HEK293 (cell line): Measurements from ENCODE around the gene SNTG2.

ENCODE experiments used
- CTCF ChIA-PET: fragments of 350-600 bp; formaldehyde crosslinking; extraction: SDS; loops from one replicate; lab custom pipeline; 2021; ENCODE audit warnings: antibody characterized with exemption; lab: Yijun Ruan, JAX
- POLR2A ChIA-PET: fragments of 300-600 bp; formaldehyde crosslinking; extraction: SDS; loops from one replicate; lab custom pipeline; 2020; ENCODE audit warnings: antibody characterized with exemption, inconsistent platforms; lab: Yijun Ruan, JAX
- H3K27ac ChIP-seq: fragments of 200-500 bp; sonication (Bioruptor generic); 2 replicates; pipeline ENCODE4 v1.5.1; 2014; ENCODE audit warnings: low read depth, low read length, control low read depth, inconsistent platforms; ENCODE audit errors: extremely low read depth
- H3K36me3 ChIP-seq, 2 experiments: fragments of 200-500 bp in 1 of 2; sonication (Bioruptor generic) in 1 of 2; 1 replicate in 1 of 2; 2 replicates in 1 of 2; pipeline ENCODE4 v1.5.1; 2014 to 2017; ENCODE audit warnings: inconsistent platforms in 2 of 2, low read length in 2 of 2; ENCODE audit not compliant: control insufficient read depth in 2 of 2, insufficient read depth in 1 of 2
- H3K4me1 ChIP-seq: fragments of 200-500 bp; sonication (Bioruptor generic); 2 replicates; pipeline ENCODE4 v1.5.1; 2014; ENCODE audit warnings: mild to moderate bottlenecking, low read length, inconsistent platforms; ENCODE audit not compliant: control insufficient read depth, insufficient read depth
- H3K4me3 ChIP-seq: 2 replicates; pipeline ENCODE4 v1.5.1; 2011; ENCODE audit warnings: low read depth, mild to moderate bottlenecking, control low read depth, low read length, moderate library complexity
- H3K9me3 ChIP-seq: fragments of 200-500 bp; sonication (Bioruptor generic); 2 replicates; pipeline ENCODE4 v1.5.1; 2014; ENCODE audit warnings: low read depth, low read length, inconsistent platforms; ENCODE audit not compliant: control insufficient read depth, insufficient read depth
- HOXA7 ChIP-seq: sonication (generic); formaldehyde crosslinking; IDR thresholded peaks from 2 replicates; pipeline ENCODE4 v1.8.1; 2022; ENCODE audit warnings: missing genetic modification reagents, borderline replicate concordance
- KLF7 ChIP-seq: fragments of 450-650 bp; formaldehyde crosslinking; IDR thresholded peaks from 2 replicates; pipeline ENCODE4 v1.5.1; 2016; ENCODE audit warnings: missing biosample characterization, missing genetic modification characterization, borderline replicate concordance
- MZF1 ChIP-seq: fragments of 450-650 bp; formaldehyde crosslinking; IDR thresholded peaks from 2 replicates; pipeline ENCODE4 v1.5.1; 2017; ENCODE audit warnings: missing biosample characterization, missing genetic modification characterization, borderline replicate concordance
- RBAK ChIP-seq: fragments of 450-650 bp; formaldehyde crosslinking; IDR thresholded peaks from 2 replicates; pipeline ENCODE4 v1.5.1; 2016; ENCODE audit warnings: missing biosample characterization, missing genetic modification characterization
- SCRT1 ChIP-seq: fragments of 450-650 bp; formaldehyde crosslinking; IDR thresholded peaks from 2 replicates; pipeline ENCODE4 v1.5.1; 2016; ENCODE audit warnings: missing biosample characterization, missing genetic modification characterization, borderline replicate concordance
- SP7 ChIP-seq: fragments of 450-650 bp; formaldehyde crosslinking; IDR thresholded peaks from 2 replicates; pipeline ENCODE4 v1.5.1; 2016; ENCODE audit warnings: missing biosample characterization, missing genetic modification characterization
- ZNF140 ChIP-seq: fragments of 450-650 bp; formaldehyde crosslinking; IDR thresholded peaks from 2 replicates; pipeline ENCODE4 v1.5.1; 2016; ENCODE audit warnings: missing biosample characterization, missing genetic modification characterization
- ZNF202 ChIP-seq: fragments of 450-650 bp; formaldehyde crosslinking; IDR thresholded peaks from 2 replicates; pipeline ENCODE4 v1.5.1; 2016; ENCODE audit warnings: missing biosample characterization, missing genetic modification characterization, borderline replicate concordance
- ZNF221 ChIP-seq: fragments of 450-650 bp; formaldehyde crosslinking; IDR thresholded peaks from 2 replicates; pipeline ENCODE4 v1.5.1; 2017; ENCODE audit warnings: missing biosample characterization, missing genetic modification characterization, borderline replicate concordance
- ZNF341 ChIP-seq: fragments of 450-650 bp; formaldehyde crosslinking; IDR thresholded peaks from 2 replicates; pipeline ENCODE4; 2016; ENCODE audit warnings: low read depth, missing biosample characterization, missing genetic modification characterization
- ZNF510 ChIP-seq: fragments of 450-650 bp; formaldehyde crosslinking; IDR thresholded peaks from 2 replicates; pipeline ENCODE4 v1.5.1; 2018; ENCODE audit warnings: mild to moderate bottlenecking, missing genetic modification characterization, missing biosample characterization; ENCODE audit not compliant: insufficient replicate concordance
- ZNF514 ChIP-seq: fragments of 450-650 bp; formaldehyde crosslinking; IDR thresholded peaks from 2 replicates; pipeline ENCODE4 v1.5.1; 2016; ENCODE audit warnings: missing biosample characterization, missing genetic modification characterization
- ZNF660 ChIP-seq: fragments of 450-650 bp; IDR thresholded peaks from 2 replicates; pipeline ENCODE4 v1.5.1; 2018; ENCODE audit warnings: missing biosample characterization, mild to moderate bottlenecking, missing genetic modification characterization
- ZSCAN23 ChIP-seq: fragments of 450-650 bp; formaldehyde crosslinking; IDR thresholded peaks from 2 replicates; pipeline ENCODE4 v1.5.1; 2016; ENCODE audit warnings: missing biosample characterization, missing genetic modification characterization
- TF ChIP-seq, protein P1 (sequence below): fragments of 450-650 bp; formaldehyde crosslinking; IDR thresholded peaks from 2 replicates; pipeline ENCODE4 v1.5.1; 2016; ENCODE audit warnings: missing biosample characterization, missing genetic modification characterization
- TF ChIP-seq, protein P2 (sequence below): fragments of 450-650 bp; formaldehyde crosslinking; IDR thresholded peaks from 2 replicates; pipeline ENCODE4 v1.5.1; 2016; ENCODE audit warnings: missing biosample characterization, missing genetic modification characterization
- TF ChIP-seq, protein P3 (sequence below): fragments of 450-650 bp; formaldehyde crosslinking; IDR thresholded peaks from 2 replicates; pipeline ENCODE4 v1.5.1; 2016; ENCODE audit warnings: missing biosample characterization, missing genetic modification characterization, borderline replicate concordance
- TF ChIP-seq, protein P4 (sequence below): fragments of 450-650 bp; formaldehyde crosslinking; IDR thresholded peaks from 2 replicates; pipeline ENCODE4 v1.5.1; 2016; ENCODE audit warnings: missing biosample characterization, missing genetic modification characterization, low read depth
- TF ChIP-seq, protein P5 (sequence below): fragments of 450-650 bp; formaldehyde crosslinking; conservative IDR thresholded peaks from 2 replicates; pipeline ENCODE4 v1.5.1; 2016; ENCODE audit warnings: low read depth, missing biosample characterization, missing genetic modification characterization

The SNTG2 gene

DNA sequence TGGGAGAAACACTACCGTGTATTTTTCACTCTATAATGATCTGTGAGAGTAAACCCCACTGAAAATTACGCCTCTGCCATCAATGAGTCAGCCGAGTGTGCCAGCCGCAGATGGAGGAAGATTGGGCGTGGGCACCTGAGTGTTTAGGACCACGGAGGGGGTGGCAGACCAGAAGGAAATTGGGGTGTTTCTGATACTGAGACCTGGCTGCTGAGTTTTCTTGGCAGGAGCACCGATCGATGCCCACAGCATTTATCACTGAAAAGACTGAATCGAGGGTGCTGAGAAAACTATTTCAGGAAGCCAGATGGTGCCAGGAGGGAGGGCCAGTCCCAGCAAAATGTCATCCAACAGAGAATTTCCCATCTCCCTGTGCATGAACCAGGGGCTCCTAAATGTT, 370.7 kb downstream of the SNTG2 start:
- Histone ChIP-seq H3K4me3 (no peak overlapping the region), H3K27ac (no peak overlapping the region), H3K4me1 (no peaks in the 10 kb centered on the region), H3K9me3 (no peaks in the 10 kb centered on the region)
- CTCF ChIA-PET = no interaction called here
- POLR2A ChIA-PET = no interaction called here
- TF ChIP-seq ZNF140 (tag by site-specific recombination) (no peak), RBAK (tag by site-specific recombination) (no peak), SP7 (tag by site-specific recombination) (no peak), ZNF341 (no peak), KLF7 (tag by site-specific recombination) (no peak), ZNF510 (tag by site-specific recombination) (no peak)
- TF ChIP-seq, protein P1, sequence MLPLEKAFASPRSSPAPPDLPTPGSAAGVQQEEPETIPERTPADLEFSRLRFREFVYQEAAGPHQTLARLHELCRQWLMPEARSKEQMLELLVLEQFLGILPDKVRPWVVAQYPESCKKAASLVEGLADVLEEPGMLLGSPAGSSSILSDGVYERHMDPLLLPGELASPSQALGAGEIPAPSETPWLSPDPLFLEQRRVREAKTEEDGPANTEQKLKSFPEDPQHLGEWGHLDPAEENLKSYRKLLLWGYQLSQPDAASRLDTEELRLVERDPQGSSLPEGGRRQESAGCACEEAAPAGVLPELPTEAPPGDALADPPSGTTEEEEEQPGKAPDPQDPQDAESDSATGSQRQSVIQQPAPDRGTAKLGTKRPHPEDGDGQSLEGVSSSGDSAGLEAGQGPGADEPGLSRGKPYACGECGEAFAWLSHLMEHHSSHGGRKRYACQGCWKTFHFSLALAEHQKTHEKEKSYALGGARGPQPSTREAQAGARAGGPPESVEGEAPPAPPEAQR (tag by site-specific recombination) = no peak
- TF ChIP-seq, all 188 proteins: peak for 0
- no peaks in the 10 kb centered on the region for H3K36me3 ChIP-seq

DNA sequence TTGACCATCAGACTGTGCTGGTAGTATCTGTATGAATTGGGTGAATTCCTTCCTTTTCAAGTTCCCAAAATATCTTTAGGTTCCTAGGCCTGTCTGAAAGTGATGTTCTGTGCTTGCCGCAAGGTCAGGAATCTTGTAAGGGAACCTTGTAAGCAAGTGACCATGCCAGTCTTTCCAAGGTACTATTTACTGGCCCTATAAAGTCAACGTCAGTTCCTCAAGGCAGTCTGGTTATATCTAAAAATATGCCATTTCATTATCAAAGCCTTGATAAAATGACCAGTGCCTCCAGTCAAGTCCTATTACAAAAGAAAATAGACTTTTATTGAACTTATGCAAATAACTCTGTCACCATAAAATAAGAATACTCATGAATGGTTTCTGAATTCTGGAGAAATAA, 374.2 kb downstream of the SNTG2 start:
- ChIA-PET POLR2A (no interaction called here), CTCF (no interaction called here)
- no peaks in the 10 kb centered on the region for H3K4me1 ChIP-seq
- H3K36me3 ChIP-seq = no peaks in the 10 kb centered on the region
- no peaks in the 10 kb centered on the region for H3K9me3 ChIP-seq
- no peak overlapping the region for H3K27ac ChIP-seq
- no peak overlapping the region for H3K4me3 ChIP-seq
- TF ChIP-seq, protein P2, sequence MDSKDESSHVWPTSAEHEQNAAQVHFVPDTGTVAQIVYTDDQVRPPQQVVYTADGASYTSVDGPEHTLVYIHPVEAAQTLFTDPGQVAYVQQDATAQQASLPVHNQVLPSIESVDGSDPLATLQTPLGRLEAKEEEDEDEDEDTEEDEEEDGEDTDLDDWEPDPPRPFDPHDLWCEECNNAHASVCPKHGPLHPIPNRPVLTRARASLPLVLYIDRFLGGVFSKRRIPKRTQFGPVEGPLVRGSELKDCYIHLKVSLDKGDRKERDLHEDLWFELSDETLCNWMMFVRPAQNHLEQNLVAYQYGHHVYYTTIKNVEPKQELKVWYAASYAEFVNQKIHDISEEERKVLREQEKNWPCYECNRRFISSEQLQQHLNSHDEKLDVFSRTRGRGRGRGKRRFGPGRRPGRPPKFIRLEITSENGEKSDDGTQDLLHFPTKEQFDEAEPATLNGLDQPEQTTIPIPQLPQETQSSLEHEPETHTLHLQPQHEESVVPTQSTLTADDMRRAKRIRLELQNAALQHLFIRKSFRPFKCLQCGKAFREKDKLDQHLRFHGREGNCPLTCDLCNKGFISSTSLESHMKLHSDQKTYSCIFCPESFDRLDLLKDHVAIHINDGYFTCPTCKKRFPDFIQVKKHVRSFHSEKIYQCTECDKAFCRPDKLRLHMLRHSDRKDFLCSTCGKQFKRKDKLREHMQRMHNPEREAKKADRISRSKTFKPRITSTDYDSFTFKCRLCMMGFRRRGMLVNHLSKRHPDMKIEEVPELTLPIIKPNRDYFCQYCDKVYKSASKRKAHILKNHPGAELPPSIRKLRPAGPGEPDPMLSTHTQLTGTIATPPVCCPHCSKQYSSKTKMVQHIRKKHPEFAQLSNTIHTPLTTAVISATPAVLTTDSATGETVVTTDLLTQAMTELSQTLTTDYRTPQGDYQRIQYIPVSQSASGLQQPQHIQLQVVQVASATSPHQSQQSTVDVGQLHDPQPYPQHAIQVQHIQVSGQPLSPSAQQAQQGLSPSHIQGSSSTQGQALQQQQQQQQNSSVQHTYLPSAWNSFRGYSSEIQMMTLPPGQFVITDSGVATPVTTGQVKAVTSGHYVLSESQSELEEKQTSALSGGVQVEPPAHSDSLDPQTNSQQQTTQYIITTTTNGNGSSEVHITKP (tag by site-specific recombination) = no peak
- TF ChIP-seq, protein P3, sequence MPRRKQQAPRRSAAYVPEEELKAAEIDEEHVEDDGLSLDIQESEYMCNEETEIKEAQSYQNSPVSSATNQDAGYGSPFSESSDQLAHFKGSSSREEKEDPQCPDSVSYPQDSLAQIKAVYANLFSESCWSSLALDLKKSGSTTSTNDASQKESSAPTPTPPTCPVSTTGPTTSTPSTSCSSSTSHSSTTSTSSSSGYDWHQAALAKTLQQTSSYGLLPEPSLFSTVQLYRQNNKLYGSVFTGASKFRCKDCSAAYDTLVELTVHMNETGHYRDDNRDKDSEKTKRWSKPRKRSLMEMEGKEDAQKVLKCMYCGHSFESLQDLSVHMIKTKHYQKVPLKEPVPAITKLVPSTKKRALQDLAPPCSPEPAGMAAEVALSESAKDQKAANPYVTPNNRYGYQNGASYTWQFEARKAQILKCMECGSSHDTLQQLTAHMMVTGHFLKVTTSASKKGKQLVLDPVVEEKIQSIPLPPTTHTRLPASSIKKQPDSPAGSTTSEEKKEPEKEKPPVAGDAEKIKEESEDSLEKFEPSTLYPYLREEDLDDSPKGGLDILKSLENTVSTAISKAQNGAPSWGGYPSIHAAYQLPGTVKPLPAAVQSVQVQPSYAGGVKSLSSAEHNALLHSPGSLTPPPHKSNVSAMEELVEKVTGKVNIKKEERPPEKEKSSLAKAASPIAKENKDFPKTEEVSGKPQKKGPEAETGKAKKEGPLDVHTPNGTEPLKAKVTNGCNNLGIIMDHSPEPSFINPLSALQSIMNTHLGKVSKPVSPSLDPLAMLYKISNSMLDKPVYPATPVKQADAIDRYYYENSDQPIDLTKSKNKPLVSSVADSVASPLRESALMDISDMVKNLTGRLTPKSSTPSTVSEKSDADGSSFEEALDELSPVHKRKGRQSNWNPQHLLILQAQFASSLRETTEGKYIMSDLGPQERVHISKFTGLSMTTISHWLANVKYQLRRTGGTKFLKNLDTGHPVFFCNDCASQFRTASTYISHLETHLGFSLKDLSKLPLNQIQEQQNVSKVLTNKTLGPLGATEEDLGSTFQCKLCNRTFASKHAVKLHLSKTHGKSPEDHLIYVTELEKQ (tag by site-specific recombination) = no peak
- TF ChIP-seq MZF1 (tag by site-specific recombination) = no peak
- no peak for TF ChIP-seq HOXA7 (CRISPR knock-in tag)
- TF ChIP-seq ZNF202 (tag by site-specific recombination) = no peak
- no peak for TF ChIP-seq ZSCAN23
- TF ChIP-seq, protein P4, sequence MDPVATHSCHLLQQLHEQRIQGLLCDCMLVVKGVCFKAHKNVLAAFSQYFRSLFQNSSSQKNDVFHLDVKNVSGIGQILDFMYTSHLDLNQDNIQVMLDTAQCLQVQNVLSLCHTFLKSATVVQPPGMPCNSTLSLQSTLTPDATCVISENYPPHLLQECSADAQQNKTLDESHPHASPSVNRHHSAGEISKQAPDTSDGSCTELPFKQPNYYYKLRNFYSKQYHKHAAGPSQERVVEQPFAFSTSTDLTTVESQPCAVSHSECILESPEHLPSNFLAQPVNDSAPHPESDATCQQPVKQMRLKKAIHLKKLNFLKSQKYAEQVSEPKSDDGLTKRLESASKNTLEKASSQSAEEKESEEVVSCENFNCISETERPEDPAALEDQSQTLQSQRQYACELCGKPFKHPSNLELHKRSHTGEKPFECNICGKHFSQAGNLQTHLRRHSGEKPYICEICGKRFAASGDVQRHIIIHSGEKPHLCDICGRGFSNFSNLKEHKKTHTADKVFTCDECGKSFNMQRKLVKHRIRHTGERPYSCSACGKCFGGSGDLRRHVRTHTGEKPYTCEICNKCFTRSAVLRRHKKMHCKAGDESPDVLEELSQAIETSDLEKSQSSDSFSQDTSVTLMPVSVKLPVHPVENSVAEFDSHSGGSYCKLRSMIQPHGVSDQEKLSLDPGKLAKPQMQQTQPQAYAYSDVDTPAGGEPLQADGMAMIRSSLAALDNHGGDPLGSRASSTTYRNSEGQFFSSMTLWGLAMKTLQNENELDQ (tag by site-specific recombination) = no peak
- no peak for TF ChIP-seq ZNF660 (tag by site-specific recombination)
- no peak for TF ChIP-seq ZNF221 (tag by site-specific recombination)
- TF ChIP-seq SCRT1 (tag by site-specific recombination) = no peak
- no peak for TF ChIP-seq ZNF514 (tag by site-specific recombination)
- TF ChIP-seq, protein P5, sequence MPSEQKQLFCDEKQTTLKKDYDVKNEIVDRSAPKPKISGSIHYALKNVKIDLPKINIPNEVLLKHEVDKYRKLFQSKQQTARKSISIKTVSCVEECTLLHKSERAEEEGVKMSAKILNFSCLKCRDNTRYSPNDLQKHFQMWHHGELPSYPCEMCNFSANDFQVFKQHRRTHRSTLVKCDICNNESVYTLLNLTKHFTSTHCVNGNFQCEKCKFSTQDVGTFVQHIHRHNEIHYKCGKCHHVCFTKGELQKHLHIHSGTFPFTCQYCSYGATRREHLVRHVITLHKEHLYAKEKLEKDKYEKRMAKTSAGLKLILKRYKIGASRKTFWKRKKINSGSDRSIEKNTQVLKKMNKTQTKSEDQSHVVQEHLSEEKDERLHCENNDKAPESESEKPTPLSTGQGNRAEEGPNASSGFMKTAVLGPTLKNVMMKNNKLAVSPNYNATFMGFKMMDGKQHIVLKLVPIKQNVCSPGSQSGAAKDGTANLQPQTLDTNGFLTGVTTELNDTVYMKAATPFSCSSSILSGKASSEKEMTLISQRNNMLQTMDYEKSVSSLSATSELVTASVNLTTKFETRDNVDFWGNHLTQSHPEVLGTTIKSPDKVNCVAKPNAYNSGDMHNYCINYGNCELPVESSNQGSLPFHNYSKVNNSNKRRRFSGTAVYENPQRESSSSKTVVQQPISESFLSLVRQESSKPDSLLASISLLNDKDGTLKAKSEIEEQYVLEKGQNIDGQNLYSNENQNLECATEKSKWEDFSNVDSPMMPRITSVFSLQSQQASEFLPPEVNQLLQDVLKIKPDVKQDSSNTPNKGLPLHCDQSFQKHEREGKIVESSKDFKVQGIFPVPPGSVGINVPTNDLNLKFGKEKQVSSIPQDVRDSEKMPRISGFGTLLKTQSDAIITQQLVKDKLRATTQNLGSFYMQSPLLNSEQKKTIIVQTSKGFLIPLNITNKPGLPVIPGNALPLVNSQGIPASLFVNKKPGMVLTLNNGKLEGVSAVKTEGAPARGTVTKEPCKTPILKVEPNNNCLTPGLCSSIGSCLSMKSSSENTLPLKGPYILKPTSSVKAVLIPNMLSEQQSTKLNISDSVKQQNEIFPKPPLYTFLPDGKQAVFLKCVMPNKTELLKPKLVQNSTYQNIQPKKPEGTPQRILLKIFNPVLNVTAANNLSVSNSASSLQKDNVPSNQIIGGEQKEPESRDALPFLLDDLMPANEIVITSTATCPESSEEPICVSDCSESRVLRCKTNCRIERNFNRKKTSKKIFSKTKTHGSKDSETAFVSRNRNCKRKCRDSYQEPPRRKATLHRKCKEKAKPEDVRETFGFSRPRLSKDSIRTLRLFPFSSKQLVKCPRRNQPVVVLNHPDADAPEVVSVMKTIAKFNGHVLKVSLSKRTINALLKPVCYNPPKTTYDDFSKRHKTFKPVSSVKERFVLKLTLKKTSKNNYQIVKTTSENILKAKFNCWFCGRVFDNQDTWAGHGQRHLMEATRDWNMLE (tag by site-specific recombination) = no peak
